Suppressor macrophage treated with lipopolysaccharide for 1 hour (primary cell): Measurements from ENCODE around the gene ZSCAN23.
A peak's percentile ranks its signal among the peaks of the same experiment; 100 is the strongest.
"Not testable (repeated sequence)": the region's sequence is repeated elsewhere in the genome, so short reads cannot be mapped to it uniquely, and the experiment has no call there.

Experiments
- DNase-seq, 3 donors: peaks; one replicate each; pipeline ENCODE4 v3.0.0-alpha.2; 2020 to 2022

Gene ZSCAN23

GRCh38 chr6:28436404-28436803 is 6.9 kb downstream of the ZSCAN23 start:
- no peak for DNase-seq

GRCh38 chr6:28433119-28433518 is 10.2 kb downstream of the ZSCAN23 start:
- DNase-seq: no peak

GRCh38 chr6:28429781-28430180 is 13.5 kb downstream of the ZSCAN23 start:
- DNase-seq: no peak

- DNase-seq: no peak
These were observed 17.2 kb downstream of the ZSCAN23 start for GRCh38 chr6:28425944-28426541.

- no peak for DNase-seq
These were observed 19.1 kb downstream of the ZSCAN23 start for GRCh38 chr6:28424163-28424562.

- no peak for DNase-seq
These were observed 19.7 kb downstream of the ZSCAN23 start for GRCh38 chr6:28423546-28423945.

- no peak for DNase-seq
These were observed 29.6 kb downstream of the ZSCAN23 start for GRCh38 chr6:28413681-28414080.

- no peak for DNase-seq
These were observed 32.5 kb downstream of the ZSCAN23 start for GRCh38 chr6:28410767-28411166.

GRCh38 chr6:28408076-28408802 is 35.1 kb downstream of the ZSCAN23 start:
- no peak for DNase-seq

- no peak for DNase-seq
These were observed 35.9 kb downstream of the ZSCAN23 start for GRCh38 chr6:28407401-28407800.

- DNase-seq: not testable (repeated sequence)
These were observed 39.4 kb downstream of the ZSCAN23 start for GRCh38 chr6:28403923-28404322.

GRCh38 chr6:28402197-28402596 is 41.1 kb downstream of the ZSCAN23 start:
- no peak for DNase-seq

- no peak for DNase-seq
These were observed 42.1 kb downstream of the ZSCAN23 start for GRCh38 chr6:28401172-28401571.

GRCh38 chr6:28400122-28400451 is 43.2 kb downstream of the ZSCAN23 start:
- DNase-seq: no peak

- peak; percentile 79 to 90 (median 83) for DNase-seq
These were observed 43.8 kb downstream of the ZSCAN23 start, which contains the start of gene ZSCAN12 for GRCh38 chr6:28399350-28400121. Gene ZSCAN12 (minus strand): TSS chr6:28399747. CDS start chr6:28398405, 1,342 bp downstream.

GRCh38 chr6:28395918-28396317 is 47.4 kb downstream of the ZSCAN23 start:
- no peak for DNase-seq

GRCh38 chr6:28393912-28394662 is 49.2 kb downstream of the ZSCAN23 start:
- DNase-seq: peak in 1 of 3 donors; percentile 15

- DNase-seq: no peak
These were observed 52.6 kb downstream of the ZSCAN23 start for GRCh38 chr6:28390688-28391087.

- no peak for DNase-seq
These were observed 59.2 kb downstream of the ZSCAN23 start for GRCh38 chr6:28384143-28384533.

GRCh38 chr6:28383235-28384142 is 59.8 kb downstream of the ZSCAN23 start:
- peak; percentile 94 to 98 (median 96) for DNase-seq
